H9 (cell line): Measurements from ENCODE around the gene PTPN11. TPM values are rescaled to one million over a fixed set of nuclear protein-coding genes. Genes with fewer than 3 reads are reported as not detected.

Experiments used
- DNase-seq: peaks from one replicate; pipeline ENCODE4 v3.0.0-alpha.2; 2017
- H2AFZ ChIP-seq: one replicate; pipeline ENCODE4 v1.6.1; 2013; ENCODE audit warnings: mild to moderate bottlenecking, low read length, control low read depth, moderate library complexity
- H2AK5ac ChIP-seq: 2 replicates; pipeline ENCODE4 v1.6.1; 2013; ENCODE audit warnings: low read length, control low read depth, mixed read lengths; ENCODE audit not compliant: insufficient read length
- H2BK120ac ChIP-seq: one replicate; pipeline ENCODE4 v1.6.1; 2013; ENCODE audit warnings: low read depth, mild to moderate bottlenecking, low read length, control low read depth, inconsistent platforms; ENCODE audit not compliant: poor library complexity, severe bottlenecking
- H2BK12ac ChIP-seq: 2 replicates; pipeline ENCODE4 v1.6.1; 2013; ENCODE audit warnings: low read length, control low read depth, mixed read lengths, low read depth; ENCODE audit not compliant: insufficient read length
- H2BK15ac ChIP-seq: 2 replicates; pipeline ENCODE4 v1.6.1; 2013; ENCODE audit warnings: low read depth, low read length, control low read depth
- H2BK20ac ChIP-seq: one replicate; pipeline ENCODE4 v1.6.1; 2013; ENCODE audit warnings: low read depth, mild to moderate bottlenecking, low read length, control low read depth, inconsistent platforms; ENCODE audit not compliant: poor library complexity, severe bottlenecking
- H2BK5ac ChIP-seq: 2 replicates; pipeline ENCODE4 v1.6.1; 2013; ENCODE audit warnings: low read length, control low read depth, mixed read lengths; ENCODE audit not compliant: insufficient read length
- H3K14ac ChIP-seq: 2 replicates; pipeline ENCODE4 v1.6.1; 2013; ENCODE audit warnings: low read length, control low read depth; ENCODE audit not compliant: insufficient read depth
- H3K18ac ChIP-seq: 2 replicates; pipeline ENCODE4 v1.6.1; 2013; ENCODE audit warnings: low read depth, mild to moderate bottlenecking, mixed read lengths, low read length, control low read depth; ENCODE audit not compliant: insufficient read length
- H3K23ac ChIP-seq: 2 replicates; pipeline ENCODE4 v1.6.1; 2013; ENCODE audit warnings: low read length, control low read depth, mixed read lengths, low read depth; ENCODE audit not compliant: insufficient read length
- H3K23me2 ChIP-seq: 2 replicates; pipeline ENCODE4 v1.6.1; 2013; ENCODE audit warnings: low read depth, mild to moderate bottlenecking, mixed read lengths, low read length, control low read depth; ENCODE audit not compliant: insufficient read length, poor library complexity, severe bottlenecking
- H3K27ac ChIP-seq: 2 replicates; pipeline ENCODE4 v1.5.1; 2013; ENCODE audit warnings: low read length, control low read depth, mixed read lengths, low read depth; ENCODE audit not compliant: insufficient read length
- H3K27me3 ChIP-seq: 2 replicates; pipeline ENCODE4 v1.6.1; 2013; ENCODE audit warnings: low read length, control low read depth, inconsistent platforms; ENCODE audit not compliant: insufficient read depth
- H3K4ac ChIP-seq: 2 replicates; pipeline ENCODE4 v1.6.1; 2013; ENCODE audit warnings: low read depth, mild to moderate bottlenecking, control low read depth, inconsistent platforms, low read length, moderate library complexity
- H3K4me1 ChIP-seq: 2 replicates; pipeline ENCODE4 v1.6.1; 2013; ENCODE audit warnings: low read length, control low read depth, inconsistent platforms; ENCODE audit not compliant: insufficient read depth
- H3K4me2 ChIP-seq: 2 replicates; pipeline ENCODE4 v1.6.1; 2013; ENCODE audit warnings: low read length, control low read depth, mixed read lengths; ENCODE audit not compliant: insufficient read length, insufficient read depth
- H3K56ac ChIP-seq: 2 replicates; pipeline ENCODE4 v1.6.1; 2013; ENCODE audit warnings: low read depth, mild to moderate bottlenecking, mixed read lengths, low read length, control low read depth; ENCODE audit not compliant: insufficient read length
- H3K79me1 ChIP-seq: 2 replicates; pipeline ENCODE4 v1.6.1; 2013; ENCODE audit warnings: low read depth, mild to moderate bottlenecking, moderate library complexity, low read length, control low read depth, inconsistent platforms; ENCODE audit not compliant: insufficient read depth, poor library complexity, severe bottlenecking
- H3K79me2 ChIP-seq: 2 replicates; pipeline ENCODE4 v1.6.1; 2013; ENCODE audit warnings: low read length, control low read depth, inconsistent platforms; ENCODE audit not compliant: insufficient read depth
- H3K9ac ChIP-seq: 2 replicates; pipeline ENCODE4 v1.6.1; 2013; ENCODE audit warnings: low read length, control low read depth, mixed read lengths; ENCODE audit not compliant: insufficient read length; ENCODE audit errors: extremely low read depth
- H3K9me3 ChIP-seq: one replicate; pipeline ENCODE4 v1.6.1; 2013; ENCODE audit warnings: low read depth, low read length, inconsistent platforms; ENCODE audit not compliant: control insufficient read depth
- H3T11ph ChIP-seq: one replicate; pipeline ENCODE4 v1.6.1; 2013; ENCODE audit warnings: mild to moderate bottlenecking, low read length, control low read depth, inconsistent platforms
- H4K20me1 ChIP-seq: one replicate; pipeline ENCODE4 v1.6.1; 2013; ENCODE audit not compliant: control insufficient read depth, insufficient read length, insufficient read depth
- H4K5ac ChIP-seq: 2 replicates; pipeline ENCODE4 v1.6.1; 2013; ENCODE audit warnings: low read depth, mild to moderate bottlenecking, mixed read lengths, low read length, control low read depth; ENCODE audit not compliant: insufficient read length
- H4K8ac ChIP-seq: replicated peaks from 2 replicates; pipeline ENCODE4 v1.6.1; 2013; ENCODE audit warnings: low read length, control low read depth, mixed read lengths, low read depth; ENCODE audit not compliant: insufficient read length
- H4K91ac ChIP-seq: 2 replicates; pipeline ENCODE4 v1.6.1; 2013; ENCODE audit warnings: low read depth, mild to moderate bottlenecking, moderate library complexity, mixed read lengths, low read length, control low read depth; ENCODE audit not compliant: insufficient read length
- H3K27ac Mint-ChIP-seq, 3 experiments: 2 replicates in 2 of 3; 3 replicates in 1 of 3; pipeline ENCODE4 v1.8.0; 2020 to 2021; ENCODE audit warnings: mixed read lengths in 3 of 3, mild to moderate bottlenecking in 1 of 3, moderate library complexity in 1 of 3
- H3K27me3 Mint-ChIP-seq: 2 replicates; pipeline ENCODE4 v1.8.0; 2021; ENCODE audit warnings: low read depth, mild to moderate bottlenecking, moderate library complexity, mixed read lengths
- H3K36me3 Mint-ChIP-seq, 3 experiments: 2 replicates in 2 of 3; 3 replicates in 1 of 3; pipeline ENCODE4 v1.8.0; 2020 to 2021; ENCODE audit warnings: low read depth in 3 of 3, mixed read lengths in 3 of 3; ENCODE audit not compliant: insufficient read depth in 1 of 3
- H3K4me1 Mint-ChIP-seq, 2 experiments: 2 replicates each; pipeline ENCODE4 v1.8.0; 2020; ENCODE audit warnings: mixed read lengths in 2 of 2
- H3K4me3 Mint-ChIP-seq, 2 experiments: 2 replicates in 1 of 2; 3 replicates in 1 of 2; pipeline ENCODE4 v1.8.0; 2020 to 2021; ENCODE audit warnings: mild to moderate bottlenecking in 2 of 2, mixed read lengths in 2 of 2, moderate library complexity in 1 of 2
- H3K9me3 Mint-ChIP-seq, 2 experiments: 2 replicates in 1 of 2; 3 replicates in 1 of 2; pipeline ENCODE4 v1.8.0; 2020; ENCODE audit warnings: mild to moderate bottlenecking in 2 of 2, mixed read lengths in 2 of 2, moderate library complexity in 1 of 2
- WGBS: extraction: QIAGEN DNeasy Blood & Tissue Kit; methylation state at CpG from one replicate; pipeline ENCODE4 v1.1.7; 2013; ENCODE audit warnings: missing lambda C conversion rate, low lambda C conversion rate, mixed read lengths; ENCODE audit not compliant: insufficient read length; ENCODE audit errors: extremely low coverage; 5-methylcytosine and 5-hydroxymethylcytosine counted together
- total RNA-seq: library from RNA; stranded (reverse); gene quantifications from 2 replicates; pipeline ENCODE4 v1.2.1, GENCODE V29; 2021
- TF ChIP-seq, protein P1 (sequence below): fragments of 200-600 bp; sonication (generic); conservative IDR thresholded peaks from 3 replicates; pipeline ENCODE4 v1.8.0; 2021; ENCODE audit warnings: antibody characterized with exemption, mild to moderate bottlenecking

Gene PTPN11
- total RNA-seq, 1 experiment from 2014 or later, result 112 TPM

DNA sequence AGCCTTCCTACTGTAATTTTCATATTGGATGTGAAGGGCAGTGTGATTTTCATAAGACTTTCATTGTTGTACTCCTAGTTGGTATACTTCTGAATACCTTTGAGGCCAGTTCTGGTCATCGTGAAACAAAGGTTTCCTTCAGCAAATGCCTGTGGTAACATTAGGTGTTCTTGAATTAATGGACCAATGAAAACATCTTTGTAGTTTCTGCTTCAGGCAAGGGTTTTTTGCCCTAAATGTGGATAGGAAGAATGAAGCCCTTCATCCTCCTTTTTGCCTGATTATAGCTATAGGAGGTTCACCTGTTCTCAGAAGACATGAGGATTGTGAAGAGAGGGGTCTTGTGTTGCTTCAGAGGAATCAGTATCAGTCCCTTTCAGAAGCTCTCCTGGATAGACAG is 60.7 kb downstream of the PTPN11 start:
- Histone ChIP-seq H3K27ac (no peak overlapping the region), H3K4ac (no peak overlapping the region), H3K27me3 (no peaks in the 10 kb centered on the region), H3T11ph (no peak overlapping the region), H4K91ac (no peak overlapping the region), H2AFZ (no peak overlapping the region), H3K23ac (no peak overlapping the region), H3K56ac (no peak overlapping the region), H2BK15ac (no peak overlapping the region), H4K8ac (no peak overlapping the region), H3K9me3 (no peaks in the 10 kb centered on the region), H2BK120ac (no peak overlapping the region), H3K79me1 (no peaks in the 10 kb centered on the region), H3K14ac (no peak overlapping the region), H3K4me1 (no peaks in the 10 kb centered on the region), H2AK5ac (no peak overlapping the region), H3K23me2 (no peaks in the 10 kb centered on the region), H2BK20ac (no peak overlapping the region), H3K4me2 (no peak overlapping the region), H2BK5ac (no peak overlapping the region), H3K79me2 (no peaks in the 10 kb centered on the region), H2BK12ac (no peak overlapping the region), H3K18ac (no peak overlapping the region), H4K20me1 (no peaks in the 10 kb centered on the region), H4K5ac (no peak overlapping the region), H3K9ac (no peak overlapping the region)
- no peaks in the 10 kb centered on the region for H3K4me1 Mint-ChIP-seq
- no peaks in the 10 kb centered on the region for H3K27me3 Mint-ChIP-seq
- WGBS, result no CpG with 5 or more reads among the region's 1 CpG
- H3K36me3 Mint-ChIP-seq, result peaks cover 51 to 94% (median 81%) of the 10 kb centered on the region in 3 experiments; a peak in 6 of 7 replicates
- no peak overlapping the region for H3K4me3 Mint-ChIP-seq
- DNase-seq, result no peak
- no peaks in the 10 kb centered on the region for H3K9me3 Mint-ChIP-seq
- TF ChIP-seq, protein P1, sequence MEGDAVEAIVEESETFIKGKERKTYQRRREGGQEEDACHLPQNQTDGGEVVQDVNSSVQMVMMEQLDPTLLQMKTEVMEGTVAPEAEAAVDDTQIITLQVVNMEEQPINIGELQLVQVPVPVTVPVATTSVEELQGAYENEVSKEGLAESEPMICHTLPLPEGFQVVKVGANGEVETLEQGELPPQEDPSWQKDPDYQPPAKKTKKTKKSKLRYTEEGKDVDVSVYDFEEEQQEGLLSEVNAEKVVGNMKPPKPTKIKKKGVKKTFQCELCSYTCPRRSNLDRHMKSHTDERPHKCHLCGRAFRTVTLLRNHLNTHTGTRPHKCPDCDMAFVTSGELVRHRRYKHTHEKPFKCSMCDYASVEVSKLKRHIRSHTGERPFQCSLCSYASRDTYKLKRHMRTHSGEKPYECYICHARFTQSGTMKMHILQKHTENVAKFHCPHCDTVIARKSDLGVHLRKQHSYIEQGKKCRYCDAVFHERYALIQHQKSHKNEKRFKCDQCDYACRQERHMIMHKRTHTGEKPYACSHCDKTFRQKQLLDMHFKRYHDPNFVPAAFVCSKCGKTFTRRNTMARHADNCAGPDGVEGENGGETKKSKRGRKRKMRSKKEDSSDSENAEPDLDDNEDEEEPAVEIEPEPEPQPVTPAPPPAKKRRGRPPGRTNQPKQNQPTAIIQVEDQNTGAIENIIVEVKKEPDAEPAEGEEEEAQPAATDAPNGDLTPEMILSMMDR, result no peak
- no peak overlapping the region for H3K27ac Mint-ChIP-seq
